IMR-90 (cell line): ENCODE measurements around the gene HIF1AN. TPM values are rescaled to one million over a fixed set of nuclear protein-coding genes. Genes with fewer than 3 reads are reported as not detected.

Experiments
- ATAC-seq: fragments of 200-7000 bp; cut with Tn5 transposase; 2 replicates; pipeline ENCODE4 v1.9.1; 2020; ENCODE audit warnings: low read depth, mild to moderate bottlenecking, moderate library complexity
- BruUV-seq: library from RNA; stranded (reverse); fragments of 400-500 nt; replicated peaks from 2 replicates; lab custom pipeline; 2021; lab: Mats Ljungman, UMichigan
- CTCF ChIA-PET: fragments of 300-600 bp; formaldehyde crosslinking; extraction: SDS; loops from one replicate; lab custom pipeline; 2021; ENCODE audit warnings: antibody characterized with exemption; lab: Yijun Ruan, JAX
- POLR2A ChIA-PET: fragments of 300-600 bp; sonication (Branson Sonifier 250); formaldehyde crosslinking; loops from one replicate; lab custom pipeline; 2022; ENCODE audit warnings: antibody characterized with exemption; ENCODE audit not compliant: unreplicated experiment; lab: Charles Lee
- DNase-seq: peaks from one replicate; pipeline ENCODE4 v3.0.0; 2013
- H2AFZ ChIP-seq: replicated peaks from 2 replicates; pipeline ENCODE3; 2013; ENCODE audit warnings: low read length, mild to moderate bottlenecking; ENCODE audit not compliant: poor library complexity
- H2AK5ac ChIP-seq: 2 replicates; pipeline ENCODE4 v1.6.1; 2013; ENCODE audit warnings: low read depth, low read length, inconsistent platforms
- H2AK9ac ChIP-seq: replicated peaks from 2 replicates; pipeline ENCODE3; 2013; ENCODE audit warnings: mild to moderate bottlenecking, low read depth, low read length, moderate library complexity; ENCODE audit not compliant: poor library complexity
- H2BK120ac ChIP-seq: 2 replicates; pipeline ENCODE4 v1.6.1; 2013; ENCODE audit warnings: low read depth, low read length, inconsistent platforms
- H2BK15ac ChIP-seq: 3 replicates; pipeline ENCODE4 v1.6.1; 2013; ENCODE audit warnings: low read depth, low read length, inconsistent platforms
- H2BK20ac ChIP-seq: 2 replicates; pipeline ENCODE4 v1.6.1; 2013; ENCODE audit warnings: low read depth, mild to moderate bottlenecking, inconsistent platforms, low read length, moderate library complexity
- H2BK5ac ChIP-seq: 2 replicates; pipeline ENCODE4 v1.6.1; 2013; ENCODE audit warnings: mild to moderate bottlenecking, low read depth, low read length, inconsistent platforms; ENCODE audit not compliant: poor library complexity, severe bottlenecking
- H3K14ac ChIP-seq: replicated peaks from 2 replicates; pipeline ENCODE4 v1.6.1; 2013; ENCODE audit warnings: low read depth, low read length, inconsistent platforms
- H3K18ac ChIP-seq: 2 replicates; pipeline ENCODE4 v1.6.1; 2013; ENCODE audit warnings: low read depth, low read length, control low read depth
- H3K23ac ChIP-seq: 2 replicates; pipeline ENCODE4 v1.6.1; 2013; ENCODE audit warnings: low read depth, low read length, inconsistent platforms
- H3K27ac ChIP-seq: 2 replicates; pipeline ENCODE4 v1.5.1; 2013; ENCODE audit warnings: mild to moderate bottlenecking, control low read depth, low read length; ENCODE audit not compliant: insufficient read depth
- H3K27me3 ChIP-seq: 2 replicates; pipeline ENCODE4 v1.6.1; 2013; ENCODE audit warnings: low read length; ENCODE audit not compliant: control insufficient read depth, insufficient read depth
- H3K36me3 ChIP-seq: 2 replicates; pipeline ENCODE4 v1.6.1; 2013; ENCODE audit warnings: low read length, mixed read lengths; ENCODE audit not compliant: control insufficient read depth, insufficient read depth
- H3K4ac ChIP-seq: 2 replicates; pipeline ENCODE4 v1.6.1; 2013; ENCODE audit warnings: low read depth, low read length, inconsistent platforms
- H3K4me1 ChIP-seq: 2 replicates; pipeline ENCODE4 v1.6.1; 2013; ENCODE audit warnings: low read length, mixed read lengths; ENCODE audit not compliant: control insufficient read depth, insufficient read depth
- H3K4me2 ChIP-seq: 2 replicates; pipeline ENCODE4 v1.6.1; 2013; ENCODE audit warnings: low read depth, mild to moderate bottlenecking, control low read depth, low read length, moderate library complexity
- H3K4me3 ChIP-seq: 2 replicates; pipeline ENCODE4 v1.5.1; 2013; ENCODE audit warnings: low read depth, mild to moderate bottlenecking, control low read depth, low read length, moderate library complexity; ENCODE audit not compliant: insufficient read depth
- H3K56ac ChIP-seq: 2 replicates; pipeline ENCODE4 v1.6.1; 2013; ENCODE audit warnings: low read length, inconsistent platforms; ENCODE audit not compliant: insufficient read depth; ENCODE audit errors: extremely low read depth
- H3K79me1 ChIP-seq, 2 experiments: 2 replicates each; pipeline ENCODE4 v1.6.1; 2013; ENCODE audit warnings: low read length in 2 of 2, inconsistent platforms in 1 of 2, low read depth in 1 of 2
- H3K9ac ChIP-seq: 2 replicates; pipeline ENCODE4 v1.6.1; 2013; ENCODE audit warnings: low read depth, low read length, control low read depth
- H3K9me1 ChIP-seq: 2 replicates; pipeline ENCODE4 v1.6.1; 2013; ENCODE audit warnings: low read length, inconsistent platforms; ENCODE audit not compliant: insufficient read depth
- H3K9me3 ChIP-seq: 2 replicates; pipeline ENCODE4 v1.6.1; 2013; ENCODE audit warnings: low read length; ENCODE audit not compliant: control insufficient read depth, insufficient read depth
- H4K20me1 ChIP-seq: 2 replicates; pipeline ENCODE4 v1.6.1; 2013; ENCODE audit warnings: low read length, inconsistent platforms; ENCODE audit not compliant: insufficient read depth
- H4K5ac ChIP-seq: 2 replicates; pipeline ENCODE4 v1.6.1; 2013; ENCODE audit warnings: mild to moderate bottlenecking, low read depth, low read length, control low read depth
- H4K8ac ChIP-seq, 2 experiments: 2 replicates each; pipeline ENCODE4 v1.6.1; 2013; ENCODE audit warnings: low read depth in 2 of 2, low read length in 2 of 2, control low read depth in 1 of 2, inconsistent platforms in 1 of 2
- H4K91ac ChIP-seq: 2 replicates; pipeline ENCODE4 v1.6.1; 2013; ENCODE audit warnings: low read depth, low read length, inconsistent platforms; ENCODE audit not compliant: insufficient read depth
- POLR2A ChIP-seq: IDR thresholded peaks from 2 replicates; pipeline ENCODE4 v1.6.1; 2012; ENCODE audit warnings: mild to moderate bottlenecking, low read depth, low read length
- WGBS, 2 experiments: methylation state at CpG; one replicate each; pipeline versions ENCODE4 v1.1.5 to v1.1.7; 2013; ENCODE audit warnings: missing lambda C conversion rate in 2 of 2; ENCODE audit not compliant: insufficient read length in 1 of 2; ENCODE audit errors: extremely low coverage in 2 of 2; 5-methylcytosine and 5-hydroxymethylcytosine counted together
- dilution Hi-C: fragments of 300-500 bp; cut with HindIII; formaldehyde crosslinking; loops from one replicate; pipeline ENCODE4 v1.14.3; 2018; ENCODE audit warnings: low sequenced_read_pairs; ENCODE audit not compliant: unreplicated experiment
- in situ Hi-C: fragments of 300-500 bp; cut with MboI; formaldehyde crosslinking; loops from 3 replicates; pipeline ENCODE4 v1.14.3; 2019; ENCODE audit warnings: low sequenced_read_pairs, inconsistent platforms, mixed read lengths
- intact Hi-C: fragments of 100-400 bp; cut with micrococcal nuclease; formaldehyde crosslinking; loops from 2 replicates; pipeline ENCODE4 v1.10.0; 2022
- polyA plus RNA-seq, 3 experiments: library from polyadenylated mRNA; depleted of rRNA; stranded (reverse); fragments of >200 nt; gene quantifications; 2 replicates each; pipeline ENCODE4 v1.2.3, GENCODE V29; 2012; ENCODE audit warnings: low replicate concordance in 1 of 3
- total RNA-seq: library from RNA; depleted of rRNA; stranded (reverse); fragments of >200 nt; gene quantifications from 2 replicates; pipeline ENCODE4 v1.2.3, GENCODE V29; 2012
- TF ChIP-seq, protein P1 (sequence below): fragments of 150-350 bp; IDR thresholded peaks from 2 replicates; pipeline ENCODE4 v1.6.1; 2017; ENCODE audit warnings: mild to moderate bottlenecking, antibody characterized with exemption, low read length, low read depth

HIF1AN gene
- total and polyA plus RNA-seq, 2 of the 4 experiments (the other 2 are of a cell fraction) = 10.2 to 10.3 TPM

DNA sequence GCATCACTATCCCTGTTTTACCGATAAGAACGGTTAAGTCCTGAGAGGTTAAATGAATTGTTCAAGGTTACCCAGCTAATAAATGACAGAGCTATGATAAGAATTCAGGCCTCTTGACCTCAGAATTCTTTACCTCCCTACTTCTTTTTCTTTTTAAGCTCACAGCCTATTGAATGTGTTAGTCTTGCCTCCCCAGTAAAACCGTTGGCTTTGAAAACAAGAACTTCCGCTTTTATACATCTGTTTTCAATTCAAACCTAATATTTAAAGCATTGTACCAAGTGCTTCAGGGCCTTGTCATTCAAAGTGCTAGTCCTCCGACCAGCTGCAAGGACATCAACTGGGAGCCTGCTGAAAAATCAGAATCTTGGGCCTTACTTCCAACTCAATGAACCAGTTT lies 31.6 kb upstream of the HIF1AN start:
- no peaks in the 10 kb centered on the region for H3K9me3 ChIP-seq
- no peak overlapping the region for H3K9ac ChIP-seq
- intact Hi-C loops = loop anchor here (10.0 kb wide), 1 partner anchor 199 kb away; no protein-coding TSS in a partner anchor
- no peak overlapping the region for H2AK9ac ChIP-seq
- peaks cover 1% of the 10 kb centered on the region; the same call in 1 of the 2 replicates for H3K4me1 ChIP-seq
- H3K4ac ChIP-seq = no peak overlapping the region
- no peaks in the 10 kb centered on the region for H3K79me1 ChIP-seq
- no peaks in the 10 kb centered on the region for H3K27me3 ChIP-seq
- no peak overlapping the region for H4K8ac ChIP-seq
- no peak overlapping the region for H3K23ac ChIP-seq
- 70% methylated on average over 3 of the region's 5 CpGs; no CpG with 5 or more reads in 1 of the 2 experiments for WGBS, 2 experiments
- ChIA-PET CTCF (no interaction called here), POLR2A (interaction anchor here (0.6 kb wide), 1 partner anchor 22 kb away, joined by 7 read pairs; no protein-coding TSS in a partner anchor)
- H2BK20ac ChIP-seq = no peak overlapping the region
- peaks cover 3% of the 10 kb centered on the region; the same call in 1 of the 2 replicates for H3K9me1 ChIP-seq
- dilution Hi-C loops = no loop called here
- no peak overlapping the region for H4K91ac ChIP-seq
- H2AK5ac ChIP-seq = no peak overlapping the region
- no peak overlapping the region for H3K4me2 ChIP-seq
- no peaks in the 10 kb centered on the region for H4K20me1 ChIP-seq
- no peak overlapping the region for H4K5ac ChIP-seq
- H2BK15ac ChIP-seq = no peak overlapping the region
- in situ Hi-C loops = no loop called here
- no peak overlapping the region for H2AFZ ChIP-seq
- no peak overlapping the region for H2BK120ac ChIP-seq
- H3K4me3 ChIP-seq = no peak overlapping the region
- no peak overlapping the region for H3K18ac ChIP-seq
- no peak for ATAC-seq
- H3K56ac ChIP-seq = no peak overlapping the region
- peak; percentile 26 for DNase-seq
- H3K14ac ChIP-seq = no peak overlapping the region
- no peak overlapping the region for H3K27ac ChIP-seq
- BruUV-seq = no TSS peak
- no peak overlapping the region for H2BK5ac ChIP-seq
- H3K36me3 ChIP-seq = peaks cover 14% of the 10 kb centered on the region
- no peak for TF ChIP-seq POLR2A
- TF ChIP-seq, protein P1, sequence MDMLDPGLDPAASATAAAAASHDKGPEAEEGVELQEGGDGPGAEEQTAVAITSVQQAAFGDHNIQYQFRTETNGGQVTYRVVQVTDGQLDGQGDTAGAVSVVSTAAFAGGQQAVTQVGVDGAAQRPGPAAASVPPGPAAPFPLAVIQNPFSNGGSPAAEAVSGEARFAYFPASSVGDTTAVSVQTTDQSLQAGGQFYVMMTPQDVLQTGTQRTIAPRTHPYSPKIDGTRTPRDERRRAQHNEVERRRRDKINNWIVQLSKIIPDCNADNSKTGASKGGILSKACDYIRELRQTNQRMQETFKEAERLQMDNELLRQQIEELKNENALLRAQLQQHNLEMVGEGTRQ = no peak
